HG02623 (cell line): ENCODE results near the gene KCNK15.

ENCODE experiments used
- ATAC-seq: cut with Tn5 transposase; IDR thresholded peaks from one replicate; pipeline ENCODE4 v1.9.1; 2021; ENCODE audit warnings: moderate library complexity; ENCODE audit not compliant: unreplicated experiment

Gene KCNK15

GRCh38 chr20:44714701-44715498 is 30.8 kb upstream of the KCNK15 start, which contains the start of gene CCN5:
Gene CCN5, plus strand, starts transcription at chr20:44715369. Its CDS starts 22 bp downstream, at chr20:44715391.
- no peak for ATAC-seq

GRCh38 chr20:44715499-44716308 is 30.0 kb upstream of the KCNK15 start:
- no peak for ATAC-seq

DNA sequence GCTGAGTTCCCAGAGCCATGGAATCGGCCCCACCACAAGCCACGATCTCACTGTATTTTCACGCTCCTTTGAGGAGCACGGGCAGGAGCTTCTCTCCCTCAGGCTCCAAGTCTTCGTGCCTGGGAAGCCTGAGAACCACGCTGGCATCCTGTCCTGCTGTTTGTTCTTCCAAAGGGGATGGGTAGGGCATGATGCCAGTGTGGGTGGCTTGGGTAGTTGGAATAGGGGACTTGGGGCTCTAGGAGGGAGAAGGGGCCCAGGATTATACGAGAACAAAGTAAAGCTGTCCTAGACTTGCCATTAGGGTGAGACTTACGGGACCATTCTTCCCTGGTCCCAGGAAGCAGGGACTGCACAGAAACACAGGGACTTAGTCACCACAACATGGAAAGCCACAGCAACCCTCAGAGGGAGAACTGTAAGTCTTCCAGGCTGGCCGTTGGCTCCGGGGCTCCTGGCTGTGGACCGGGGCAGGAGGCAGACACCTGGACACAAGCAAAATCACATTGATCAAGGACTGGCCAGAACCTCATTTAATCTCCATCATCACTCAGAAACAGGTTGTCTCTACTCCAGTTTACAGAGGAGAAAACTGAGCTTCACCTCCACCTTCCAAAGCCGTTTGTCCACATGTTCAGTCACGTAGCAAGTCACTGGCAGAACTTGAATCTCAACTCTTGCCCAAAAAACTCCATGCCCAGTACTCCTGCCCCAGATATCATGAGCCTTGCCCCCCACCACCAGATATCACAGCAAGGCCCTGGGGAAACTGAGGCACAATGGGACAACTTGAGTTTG is 29.2 kb upstream of the KCNK15 start:
- ATAC-seq, result no peak

DNA sequence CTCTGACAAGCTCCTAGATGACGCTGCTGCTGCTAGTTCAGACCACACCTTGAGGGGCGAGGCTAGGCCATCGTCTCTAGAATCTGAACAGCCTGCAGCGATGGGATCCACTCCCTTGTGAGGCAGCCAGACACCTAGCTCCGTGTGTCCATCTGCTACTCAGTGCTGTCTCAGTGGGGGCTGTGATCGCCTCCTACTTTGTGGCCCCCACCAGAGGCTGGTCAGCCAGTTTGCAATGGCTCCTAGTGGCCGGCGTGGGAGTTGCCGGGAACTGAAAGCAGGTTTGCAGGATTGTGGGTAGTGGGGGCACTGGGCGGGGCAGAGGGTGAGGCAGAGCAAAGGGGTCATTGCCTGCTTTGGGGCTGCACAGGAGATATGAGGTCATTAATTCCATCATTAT is 27.7 kb upstream of the KCNK15 start:
- no peak for ATAC-seq

DNA sequence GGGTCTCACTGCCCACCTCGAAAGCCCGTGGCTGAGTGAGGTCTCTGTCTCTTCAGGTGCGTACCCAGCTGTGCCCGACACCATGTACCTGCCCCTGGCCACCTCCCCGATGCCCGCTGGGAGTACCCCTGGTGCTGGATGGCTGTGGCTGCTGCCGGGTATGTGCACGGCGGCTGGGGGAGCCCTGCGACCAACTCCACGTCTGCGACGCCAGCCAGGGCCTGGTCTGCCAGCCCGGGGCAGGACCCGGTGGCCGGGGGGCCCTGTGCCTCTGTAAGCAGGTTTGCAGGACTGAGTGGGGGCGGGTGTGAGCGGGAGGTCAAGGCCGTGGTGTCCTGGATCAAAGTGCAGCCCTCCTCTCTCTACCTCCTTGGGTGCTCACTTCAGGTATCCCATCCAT is 25.8 kb upstream of the KCNK15 start:
- no peak for ATAC-seq

DNA sequence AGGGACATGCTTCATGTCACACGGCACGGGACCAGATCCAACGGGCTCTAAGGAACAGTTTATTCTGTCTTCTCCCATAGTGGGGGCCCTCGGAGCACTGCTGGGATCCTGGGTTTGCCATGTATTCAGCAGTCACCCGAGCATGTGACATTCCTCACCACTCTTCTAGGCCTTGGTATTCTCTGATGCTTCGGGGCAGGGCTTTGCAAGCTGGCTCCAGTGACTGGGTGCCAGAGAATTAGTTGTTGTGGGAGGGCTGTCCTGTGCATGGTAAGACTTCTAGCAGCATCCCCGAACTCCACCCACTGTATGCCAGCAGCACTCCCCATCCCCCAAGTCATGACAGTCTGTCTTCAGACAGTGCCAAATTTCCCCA is 25.1 kb upstream of the KCNK15 start:
- ATAC-seq, result no peak

- ATAC-seq, result no peak
These were observed 24.5 kb upstream of the KCNK15 start for GRCh38 chr20:44720997-44721784.

GRCh38 chr20:44721785-44722054 is 23.9 kb upstream of the KCNK15 start:
- no peak for ATAC-seq

DNA sequence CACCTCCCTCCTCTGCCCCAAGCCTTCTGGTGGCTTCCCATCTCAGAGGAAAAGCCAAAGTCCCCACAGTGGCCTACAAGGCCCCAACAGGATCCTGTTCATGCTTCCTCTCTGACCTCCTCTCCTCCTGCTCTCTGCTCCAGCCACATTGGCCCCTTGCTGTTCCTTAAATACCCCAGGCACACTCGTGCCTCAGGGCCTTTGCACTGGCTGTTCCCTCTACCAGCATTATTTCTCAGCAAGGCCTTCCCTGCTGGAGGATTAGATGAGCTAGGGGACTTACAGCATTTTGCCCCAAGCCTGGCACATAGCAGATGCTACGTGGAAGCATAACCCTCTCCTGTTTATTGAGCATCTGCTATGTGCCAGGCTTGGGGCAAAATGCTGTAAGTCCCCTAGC is 22.7 kb upstream of the KCNK15 start:
- no peak for ATAC-seq

DNA sequence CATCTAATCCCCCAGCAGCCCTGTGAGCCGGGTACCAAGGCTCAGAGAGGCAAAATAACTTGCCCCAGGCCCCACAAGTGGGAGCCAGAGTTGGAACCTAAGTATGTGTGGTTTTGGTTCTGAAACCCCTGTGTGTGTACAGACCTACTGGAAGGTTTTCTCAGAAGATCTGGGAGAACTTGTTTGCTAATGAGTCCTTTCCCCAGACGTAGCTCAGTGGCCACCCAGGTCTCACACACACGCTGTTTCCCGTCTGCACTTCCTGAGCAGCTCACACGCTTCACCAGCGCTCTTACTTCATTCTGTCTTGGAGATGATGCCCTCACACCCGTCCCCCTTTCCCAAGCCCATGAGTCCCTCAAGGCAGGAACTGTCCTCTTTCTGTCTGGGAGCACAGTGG is 22.3 kb upstream of the KCNK15 start:
- ATAC-seq, result no peak

GRCh38 chr20:44723798-44724362 is 21.8 kb upstream of the KCNK15 start:
- ATAC-seq, result no peak

DNA sequence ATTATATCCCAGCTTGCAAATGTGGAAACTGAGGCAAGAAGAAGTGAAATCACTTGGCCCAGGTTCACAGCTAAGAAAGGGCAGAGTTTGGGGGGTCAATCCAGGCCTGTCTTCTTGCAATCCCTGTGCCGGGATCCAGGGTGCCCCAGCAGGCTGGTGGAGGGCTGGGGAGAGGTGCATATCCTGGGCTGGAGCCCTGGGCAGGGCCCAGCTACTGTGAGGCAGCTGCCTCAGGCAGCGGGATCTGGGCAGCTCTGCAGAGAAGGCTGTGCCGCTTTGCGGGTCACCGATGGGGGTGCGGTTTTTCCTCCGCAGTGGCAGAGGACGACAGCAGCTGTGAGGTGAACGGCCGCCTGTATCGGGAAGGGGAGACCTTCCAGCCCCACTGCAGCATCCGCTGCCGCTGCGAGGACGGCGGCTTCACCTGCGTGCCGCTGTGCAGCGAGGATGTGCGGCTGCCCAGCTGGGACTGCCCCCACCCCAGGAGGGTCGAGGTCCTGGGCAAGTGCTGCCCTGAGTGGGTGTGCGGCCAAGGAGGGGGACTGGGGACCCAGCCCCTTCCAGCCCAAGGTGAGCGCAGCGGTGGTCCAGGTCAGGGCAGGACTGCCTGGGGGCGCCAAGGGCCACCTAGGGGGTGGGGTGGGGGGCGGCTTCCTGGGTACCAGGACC is 21.1 kb upstream of the KCNK15 start:
- ATAC-seq, result no peak

DNA sequence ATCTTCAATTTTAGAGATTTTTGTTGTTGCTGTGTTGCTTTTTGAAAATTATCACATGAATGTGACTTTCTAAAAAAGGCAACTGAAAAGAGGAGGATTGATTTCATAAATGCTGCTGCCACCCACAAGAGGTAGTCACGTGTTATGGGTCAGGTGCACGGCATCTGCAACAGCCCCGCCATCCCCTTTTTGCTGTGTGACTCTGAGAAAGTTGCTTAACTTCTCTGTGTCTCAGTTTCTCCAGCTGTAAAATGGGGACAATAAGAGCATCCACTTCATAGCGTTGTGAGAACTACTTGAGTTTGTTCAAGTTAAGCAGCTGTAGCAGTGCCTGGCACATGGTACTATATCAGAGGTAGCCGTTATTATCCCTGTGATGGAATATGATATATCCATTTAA is 19.8 kb upstream of the KCNK15 start:
- ATAC-seq, result no peak

DNA sequence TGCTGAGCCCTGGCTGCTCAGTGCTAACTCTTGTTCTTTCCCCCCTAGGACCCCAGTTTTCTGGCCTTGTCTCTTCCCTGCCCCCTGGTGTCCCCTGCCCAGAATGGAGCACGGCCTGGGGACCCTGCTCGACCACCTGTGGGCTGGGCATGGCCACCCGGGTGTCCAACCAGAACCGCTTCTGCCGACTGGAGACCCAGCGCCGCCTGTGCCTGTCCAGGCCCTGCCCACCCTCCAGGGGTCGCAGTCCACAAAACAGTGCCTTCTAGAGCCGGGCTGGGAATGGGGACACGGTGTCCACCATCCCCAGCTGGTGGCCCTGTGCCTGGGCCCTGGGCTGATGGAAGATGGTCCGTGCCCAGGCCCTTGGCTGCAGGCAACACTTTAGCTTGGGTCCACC is 18.6 kb upstream of the KCNK15 start:
- no peak for ATAC-seq

DNA sequence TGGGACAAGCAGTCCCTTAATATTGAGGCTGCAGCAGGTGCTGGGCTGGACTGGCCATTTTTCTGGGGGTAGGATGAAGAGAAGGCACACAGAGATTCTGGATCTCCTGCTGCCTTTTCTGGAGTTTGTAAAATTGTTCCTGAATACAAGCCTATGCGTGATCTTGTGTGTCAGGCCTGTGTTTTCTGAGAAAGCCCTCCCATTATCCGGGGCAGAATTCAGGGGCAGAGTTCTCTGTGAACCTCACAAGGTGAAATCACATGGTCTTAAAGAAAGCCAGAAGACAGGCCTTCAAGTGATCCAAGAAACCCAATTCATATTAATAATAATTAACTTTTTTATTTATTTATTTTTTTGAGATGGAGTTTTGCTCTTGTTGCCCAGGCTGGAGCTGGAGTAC is 18.0 kb upstream of the KCNK15 start:
- ATAC-seq, result no peak

DNA sequence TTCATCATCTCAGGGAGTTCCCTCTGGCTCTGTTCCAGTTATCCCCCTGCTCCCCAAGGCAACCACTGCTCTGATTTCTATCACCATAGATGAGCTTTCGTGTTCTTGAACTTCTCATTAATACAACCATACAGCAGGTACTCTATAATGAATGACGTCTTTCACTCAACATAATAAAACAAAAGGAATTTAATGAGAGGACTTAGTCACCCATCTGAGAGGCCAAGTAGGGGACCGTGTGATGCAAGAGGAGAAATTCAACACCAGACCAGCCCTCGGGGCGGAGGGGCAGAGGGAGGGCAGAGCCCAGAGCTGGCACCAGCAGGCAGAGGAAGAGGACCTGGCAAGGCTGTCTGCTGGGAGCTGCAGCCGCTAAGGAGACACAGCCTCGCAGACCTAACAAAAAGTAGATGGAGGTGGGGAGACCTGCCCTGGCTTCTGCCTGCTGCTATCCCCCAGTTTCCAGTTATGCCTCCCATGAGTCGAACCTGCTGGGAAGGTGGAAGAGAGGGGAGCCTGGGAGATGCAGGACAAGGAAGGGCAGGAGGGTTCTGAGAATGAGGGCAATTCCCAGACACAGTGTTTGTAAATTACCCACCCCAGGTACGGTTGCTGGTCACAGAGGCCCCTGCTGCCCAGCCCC is 16.7 kb upstream of the KCNK15 start:
- no peak for ATAC-seq

- no peak for ATAC-seq
These were observed 15.2 kb upstream of the KCNK15 start for GRCh38 chr20:44730441-44730840.

DNA sequence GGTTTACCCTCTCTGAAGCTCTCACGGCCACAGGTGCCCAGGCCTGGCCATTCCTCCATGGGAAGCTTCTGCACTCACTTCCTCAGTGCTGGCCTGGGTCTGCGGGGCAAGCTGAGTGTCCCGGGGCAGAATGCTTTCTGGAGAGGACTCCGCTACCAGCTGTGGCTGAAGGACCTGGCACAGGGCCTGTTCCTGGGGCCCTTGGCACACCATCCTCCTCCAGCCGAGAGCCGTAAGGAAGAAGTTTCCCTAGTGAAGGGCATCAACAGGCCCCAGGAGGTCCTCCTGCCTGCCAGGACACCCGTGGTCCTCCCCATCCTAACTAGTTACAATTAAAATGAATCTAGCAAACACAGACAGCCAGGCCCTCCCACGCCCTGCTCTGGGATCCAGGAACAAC is 14.0 kb upstream of the KCNK15 start:
- no peak for ATAC-seq

DNA sequence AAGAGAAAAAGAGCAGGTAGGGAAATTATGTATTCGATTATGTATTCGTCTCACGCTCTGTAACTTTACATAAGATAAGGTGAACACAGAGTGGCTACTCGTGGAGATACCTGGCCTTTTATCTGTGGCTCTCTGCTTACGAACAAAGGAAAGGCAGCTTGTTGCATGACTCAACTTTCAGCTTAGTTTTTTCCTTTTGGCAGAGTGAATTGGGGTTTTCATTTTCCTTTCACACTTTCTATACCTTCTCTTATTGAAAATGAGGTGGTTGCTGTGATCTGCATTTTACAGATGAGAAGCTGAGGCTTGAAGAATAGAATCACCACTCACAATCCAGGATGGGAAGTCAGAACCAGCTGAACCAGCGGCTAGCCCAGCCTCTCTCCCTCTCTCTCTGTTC is 13.3 kb upstream of the KCNK15 start:
- no peak for ATAC-seq
